Measurements from ENCODE around the gene ARFGAP3. TPM values are rescaled to one million over a fixed set of nuclear protein-coding genes. Genes with fewer than 3 reads are reported as not detected.
"Not testable (repeated sequence)": the region's sequence is repeated elsewhere in the genome, so short reads cannot be mapped to it uniquely, and the experiment has no call there.

Gene ARFGAP3
- total and polyA plus RNA-seq, 7 experiments from 2014 or later: 22.9 to 38.4 (median 30.6) TPM

- Mint-ChIP-seq H3K9me3 (no peaks in the 10 kb centered on the region), H3K27ac (no peak overlapping the region), H3K27me3 (no peaks in the 10 kb centered on the region), H3K4me1 (peaks cover 0 to 6% (median 0%) of the 10 kb centered on the region in 7 donors), H3K36me3 (no peaks in the 10 kb centered on the region), H3K4me3 (no peak overlapping the region)
- H3K36me3 ChIP-seq (ENCODE audit: control insufficient read depth in 2 of 3, insufficient read depth in 3 of 3, low read length in 3 of 3): no peaks in the 10 kb centered on the region
- ATAC-seq (no peak), DNase-seq (no peak)
- no peaks in the 10 kb centered on the region for H3K27me3 ChIP-seq (ENCODE audit: control insufficient read depth in 2 of 2, insufficient read depth in 2 of 2, low read length in 2 of 2)
- no peaks in the 10 kb centered on the region for H3K9me3 ChIP-seq (ENCODE audit: control insufficient read depth in 2 of 3, low read length in 3 of 3)
- H3K4me1 ChIP-seq (ENCODE audit: control insufficient read depth in 2 of 2, insufficient read depth in 2 of 2, low read length in 2 of 2): no peaks in the 10 kb centered on the region
- intact Hi-C loops (cut with micrococcal nuclease): no loop called here
- no peak overlapping the region for H3K4me3 ChIP-seq (ENCODE audit: low read length)
- CTCF ChIA-PET: no interaction called here
- POLR2A ChIA-PET: no interaction called here
- H3K27ac ChIP-seq (ENCODE audit: low read depth, low read length): no peak overlapping the region
Measured at GRCh38 chr22:42785706-42786499, 71.2 kb downstream of the ARFGAP3 start.

GRCh38 chr22:42782306-42782705, 74.8 kb downstream of the ARFGAP3 start:
- H3K4me1 ChIP-seq (ENCODE audit: control insufficient read depth in 2 of 2, insufficient read depth in 2 of 2, low read length in 2 of 2); H3K27me3 ChIP-seq (ENCODE audit: control insufficient read depth in 2 of 2, insufficient read depth in 2 of 2, low read length in 2 of 2); H3K36me3 ChIP-seq (ENCODE audit: control insufficient read depth in 2 of 3, insufficient read depth in 3 of 3, low read length in 3 of 3); H3K36me3 Mint-ChIP-seq; POLR2A ChIA-PET; H3K4me3 Mint-ChIP-seq; ATAC-seq; H3K27me3 Mint-ChIP-seq; H3K9me3 ChIP-seq (ENCODE audit: control insufficient read depth in 2 of 3, low read length in 3 of 3); H3K27ac ChIP-seq (ENCODE audit: low read depth, low read length); H3K4me3 ChIP-seq (ENCODE audit: low read length); DNase-seq; H3K9me3 Mint-ChIP-seq; H3K4me1 Mint-ChIP-seq; H3K27ac Mint-ChIP-seq: not testable (repeated sequence)
- CTCF ChIA-PET: interaction anchor here (0.8 to 0.9 kb wide), 2 partner anchors 32 to 158 kb away, joined by 3 to 4 read pairs; no protein-coding TSS in a partner anchor
- intact Hi-C loops (cut with micrococcal nuclease): loop anchor here (5.0 kb wide), 4 partner anchors 40 to 605 kb away; no protein-coding TSS in a partner anchor

GRCh38 chr22:42780070-42780540, 77.0 kb downstream of the ARFGAP3 start:
- ChIA-PET POLR2A (no interaction called here), CTCF (interaction anchor here (0.6 to 0.9 kb wide), 3 partner anchors 40 to 1771 kb away, joined by 3 read pairs; no protein-coding TSS in a partner anchor)
- Mint-ChIP-seq H3K36me3 (no peaks in the 10 kb centered on the region), H3K4me1 (peaks cover 0 to 2% (median 0%) of the 10 kb centered on the region in 7 donors), H3K27ac (no peak overlapping the region), H3K4me3 (no peak overlapping the region), H3K9me3 (no peaks in the 10 kb centered on the region), H3K27me3 (no peaks in the 10 kb centered on the region)
- Histone ChIP-seq H3K4me1 (ENCODE audit: control insufficient read depth in 2 of 2, insufficient read depth in 2 of 2, low read length in 2 of 2) (no peaks in the 10 kb centered on the region), H3K9me3 (ENCODE audit: control insufficient read depth in 2 of 3, low read length in 3 of 3) (no peaks in the 10 kb centered on the region), H3K27me3 (ENCODE audit: control insufficient read depth in 2 of 2, insufficient read depth in 2 of 2, low read length in 2 of 2) (no peaks in the 10 kb centered on the region), H3K27ac (ENCODE audit: low read depth, low read length) (no peak overlapping the region), H3K4me3 (ENCODE audit: low read length) (no peak overlapping the region), H3K36me3 (ENCODE audit: control insufficient read depth in 2 of 3, insufficient read depth in 3 of 3, low read length in 3 of 3) (no peaks in the 10 kb centered on the region)
- ATAC-seq: peak; percentile 73
- intact Hi-C loops (cut with micrococcal nuclease): loop anchor here (1.0 to 5.0 kb wide), 6 partner anchors 42 to 607 kb away; no protein-coding TSS in a partner anchor
- peak in 7 of 9 donors; percentile 44 to 72 (median 62) for DNase-seq

GRCh38 chr22:42777126-42777525, 79.9 kb downstream of the ARFGAP3 start:
- POLR2A ChIA-PET: no interaction called here
- H3K27ac ChIP-seq (ENCODE audit: low read depth, low read length): no peak overlapping the region
- H3K9me3 ChIP-seq (ENCODE audit: control insufficient read depth in 2 of 3, low read length in 3 of 3): no peaks in the 10 kb centered on the region
- Mint-ChIP-seq H3K9me3 (no peaks in the 10 kb centered on the region), H3K36me3 (no peaks in the 10 kb centered on the region), H3K4me1 (peaks cover 0 to 2% (median 0%) of the 10 kb centered on the region in 7 donors), H3K4me3 (no peak overlapping the region), H3K27ac (no peak overlapping the region), H3K27me3 (no peaks in the 10 kb centered on the region)
- DNase-seq (no peak), ATAC-seq (no peak)
- H3K27me3 ChIP-seq (ENCODE audit: control insufficient read depth in 2 of 2, insufficient read depth in 2 of 2, low read length in 2 of 2): no peaks in the 10 kb centered on the region
- no peaks in the 10 kb centered on the region for H3K36me3 ChIP-seq (ENCODE audit: control insufficient read depth in 2 of 3, insufficient read depth in 3 of 3, low read length in 3 of 3)
- H3K4me1 ChIP-seq (ENCODE audit: control insufficient read depth in 2 of 2, insufficient read depth in 2 of 2, low read length in 2 of 2): no peaks in the 10 kb centered on the region
- no peak overlapping the region for H3K4me3 ChIP-seq (ENCODE audit: low read length)
- CTCF ChIA-PET: no interaction called here
- intact Hi-C loops (cut with micrococcal nuclease): no loop called here

- no peak for DNase-seq
- H3K27ac Mint-ChIP-seq: no peak overlapping the region
- ATAC-seq: no peak
Measured at GRCh38 chr22:42773167-42773566, 83.9 kb downstream of the ARFGAP3 start.

GRCh38 chr22:42772647-42773046, 84.4 kb downstream of the ARFGAP3 start:
- CTCF ChIA-PET: no interaction called here
- POLR2A ChIA-PET: no interaction called here

More at GRCh38 chr22:42773167-42773566, 83.9 kb downstream of the ARFGAP3 start:
- H3K4me3 ChIP-seq (ENCODE audit: low read length): no peak overlapping the region
- H3K36me3 ChIP-seq (ENCODE audit: control insufficient read depth in 2 of 3, insufficient read depth in 3 of 3, low read length in 3 of 3): no peaks in the 10 kb centered on the region
- Mint-ChIP-seq H3K36me3 (no peaks in the 10 kb centered on the region), H3K9me3 (peaks cover 0 to 1% (median 0%) of the 10 kb centered on the region in 11 donors), H3K4me1 (no peaks in the 10 kb centered on the region), H3K27me3 (peaks cover 0 to under 1% (median 0%) of the 10 kb centered on the region in 5 donors), H3K4me3 (no peak overlapping the region)
- ChIA-PET CTCF (no interaction called here), POLR2A (no interaction called here)
- H3K27me3 ChIP-seq (ENCODE audit: control insufficient read depth in 2 of 2, insufficient read depth in 2 of 2, low read length in 2 of 2): no peaks in the 10 kb centered on the region
- H3K4me1 ChIP-seq (ENCODE audit: control insufficient read depth in 2 of 2, insufficient read depth in 2 of 2, low read length in 2 of 2): no peaks in the 10 kb centered on the region
- intact Hi-C loops (cut with micrococcal nuclease): no loop called here
- H3K27ac ChIP-seq (ENCODE audit: low read depth, low read length): no peak overlapping the region
- no peaks in the 10 kb centered on the region for H3K9me3 ChIP-seq (ENCODE audit: control insufficient read depth in 2 of 3, low read length in 3 of 3)

More at GRCh38 chr22:42772647-42773046, 84.4 kb downstream of the ARFGAP3 start:
- no peaks in the 10 kb centered on the region for H3K36me3 Mint-ChIP-seq
- Histone ChIP-seq H3K27ac (ENCODE audit: low read depth, low read length) (no peak overlapping the region), H3K36me3 (ENCODE audit: control insufficient read depth in 2 of 3, insufficient read depth in 3 of 3, low read length in 3 of 3) (no peaks in the 10 kb centered on the region), H3K4me3 (ENCODE audit: low read length) (no peak overlapping the region), H3K27me3 (ENCODE audit: control insufficient read depth in 2 of 2, insufficient read depth in 2 of 2, low read length in 2 of 2) (no peaks in the 10 kb centered on the region), H3K4me1 (ENCODE audit: control insufficient read depth in 2 of 2, insufficient read depth in 2 of 2, low read length in 2 of 2) (no peaks in the 10 kb centered on the region), H3K9me3 (ENCODE audit: control insufficient read depth in 2 of 3, low read length in 3 of 3) (no peaks in the 10 kb centered on the region)
- DNase-seq: no peak
- peaks cover 0 to 5% (median 0%) of the 10 kb centered on the region in 5 donors for H3K27me3 Mint-ChIP-seq
- H3K4me1 Mint-ChIP-seq: no peaks in the 10 kb centered on the region
- H3K4me3 Mint-ChIP-seq: no peak overlapping the region
- H3K27ac Mint-ChIP-seq: no peak overlapping the region
- peaks cover 0 to 1% (median 0%) of the 10 kb centered on the region in 11 donors for H3K9me3 Mint-ChIP-seq
- intact Hi-C loops (cut with micrococcal nuclease): no loop called here
- ATAC-seq: no peak

Data from naive thymus-derived CD4-positive, alpha-beta T cell (primary cell).